ENCODE measurements around the gene TFPI. TPM values are rescaled to one million over a fixed set of nuclear protein-coding genes. Genes with fewer than 3 reads are reported as not detected.

The TFPI gene
- total RNA-seq, 1 donor from 2014 or later: 325 TPM

DNA sequence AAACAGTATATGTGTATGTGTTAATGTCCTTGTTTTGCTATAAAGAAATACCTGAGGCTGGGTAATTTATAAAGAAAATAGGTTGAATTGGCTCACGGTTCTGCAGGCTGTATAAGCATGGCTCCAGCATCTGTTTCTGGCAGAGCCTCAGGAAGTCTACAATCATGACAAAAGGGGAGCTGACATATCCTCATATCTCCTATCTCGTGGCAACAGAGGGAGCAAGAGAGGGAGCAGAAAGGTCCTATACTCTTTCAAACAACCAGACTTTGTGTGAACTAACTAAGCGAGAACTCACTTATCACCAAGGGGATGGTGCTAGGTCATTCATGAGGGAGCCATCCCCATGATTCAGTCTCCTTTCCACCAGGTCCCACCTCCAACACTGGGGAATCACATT lies 119.2 kb downstream of the TFPI start:
- no peak overlapping the region for H3K27ac Mint-ChIP-seq (ENCODE audit: unreplicated experiment)
- no peaks in the 10 kb centered on the region for H3K27me3 Mint-ChIP-seq (ENCODE audit: unreplicated experiment)
- no peak overlapping the region for H3K4me3 Mint-ChIP-seq (ENCODE audit: unreplicated experiment)

DNA sequence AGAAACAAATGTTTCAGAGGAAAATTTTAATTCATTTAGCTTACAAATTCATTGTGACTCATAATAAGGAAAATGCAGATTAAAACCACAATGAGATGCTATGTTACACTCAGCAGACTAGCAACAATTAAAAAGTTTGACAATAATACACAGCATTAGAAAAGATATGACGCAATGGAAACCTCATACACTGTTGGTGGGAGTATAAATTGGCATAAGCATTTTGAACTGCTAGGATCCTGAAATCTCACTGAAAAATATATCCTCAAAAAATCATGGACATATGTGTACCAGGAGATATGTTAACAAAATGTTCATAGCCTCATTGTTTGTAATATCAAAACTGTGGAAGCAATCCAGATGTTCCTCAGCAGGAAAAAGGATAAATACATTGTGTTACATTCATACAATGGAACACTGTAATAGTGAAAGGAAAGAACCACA lies 119.9 kb downstream of the TFPI start:
- peaks cover 54% of the 10 kb centered on the region for H3K4me1 Mint-ChIP-seq (ENCODE audit: unreplicated experiment)
- H3K27me3 Mint-ChIP-seq (ENCODE audit: unreplicated experiment): no peaks in the 10 kb centered on the region
- peaks cover 3% of the 10 kb centered on the region for H3K9me3 Mint-ChIP-seq (ENCODE audit: unreplicated experiment)
- H3K27ac Mint-ChIP-seq (ENCODE audit: unreplicated experiment): peak overlapping the region; percentile 1
- H3K4me3 Mint-ChIP-seq (ENCODE audit: unreplicated experiment): no peak overlapping the region
- TF ChIP-seq, protein P1, sequence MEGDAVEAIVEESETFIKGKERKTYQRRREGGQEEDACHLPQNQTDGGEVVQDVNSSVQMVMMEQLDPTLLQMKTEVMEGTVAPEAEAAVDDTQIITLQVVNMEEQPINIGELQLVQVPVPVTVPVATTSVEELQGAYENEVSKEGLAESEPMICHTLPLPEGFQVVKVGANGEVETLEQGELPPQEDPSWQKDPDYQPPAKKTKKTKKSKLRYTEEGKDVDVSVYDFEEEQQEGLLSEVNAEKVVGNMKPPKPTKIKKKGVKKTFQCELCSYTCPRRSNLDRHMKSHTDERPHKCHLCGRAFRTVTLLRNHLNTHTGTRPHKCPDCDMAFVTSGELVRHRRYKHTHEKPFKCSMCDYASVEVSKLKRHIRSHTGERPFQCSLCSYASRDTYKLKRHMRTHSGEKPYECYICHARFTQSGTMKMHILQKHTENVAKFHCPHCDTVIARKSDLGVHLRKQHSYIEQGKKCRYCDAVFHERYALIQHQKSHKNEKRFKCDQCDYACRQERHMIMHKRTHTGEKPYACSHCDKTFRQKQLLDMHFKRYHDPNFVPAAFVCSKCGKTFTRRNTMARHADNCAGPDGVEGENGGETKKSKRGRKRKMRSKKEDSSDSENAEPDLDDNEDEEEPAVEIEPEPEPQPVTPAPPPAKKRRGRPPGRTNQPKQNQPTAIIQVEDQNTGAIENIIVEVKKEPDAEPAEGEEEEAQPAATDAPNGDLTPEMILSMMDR (IDR thresholded peaks at IDR 0.05): no peak
- peaks cover 1% of the 10 kb centered on the region for H3K36me3 Mint-ChIP-seq (ENCODE audit: unreplicated experiment)
- no peak for DNase-seq (ENCODE audit: extremely low spot score, unreplicated experiment)

More for the DNA sequence above, 119.2 kb downstream of the TFPI start:
- H3K36me3 Mint-ChIP-seq (ENCODE audit: unreplicated experiment): peaks cover 1% of the 10 kb centered on the region
- no peak for DNase-seq (ENCODE audit: extremely low spot score, unreplicated experiment)
- TF ChIP-seq, protein P1 (IDR thresholded peaks at IDR 0.05): no peak
- peaks cover 51% of the 10 kb centered on the region for H3K4me1 Mint-ChIP-seq (ENCODE audit: unreplicated experiment)
- peaks cover 3% of the 10 kb centered on the region for H3K9me3 Mint-ChIP-seq (ENCODE audit: unreplicated experiment)

DNA sequence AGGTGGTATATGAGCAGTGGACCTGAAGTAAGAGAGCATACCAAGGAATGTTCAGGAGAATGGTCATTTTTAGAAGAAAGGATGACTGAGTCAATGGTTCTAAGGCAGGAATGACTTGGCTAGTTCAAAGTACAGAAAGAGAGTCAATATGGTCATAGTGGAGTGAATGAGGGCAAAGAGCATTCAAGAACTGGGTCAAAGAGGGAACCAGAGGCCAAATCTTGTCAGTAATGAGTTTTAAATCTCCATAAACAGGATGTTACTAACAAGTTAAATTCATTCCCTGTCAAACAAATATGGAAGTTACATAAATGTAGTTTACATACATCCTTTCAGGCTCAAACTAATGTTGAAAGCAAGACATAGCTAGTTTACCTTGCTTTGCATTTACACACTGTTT lies 122.3 kb downstream of the TFPI start:
- DNase-seq (ENCODE audit: extremely low spot score, unreplicated experiment): no peak
- Mint-ChIP-seq H3K36me3 (ENCODE audit: unreplicated experiment) (peaks cover 4% of the 10 kb centered on the region), H3K27me3 (ENCODE audit: unreplicated experiment) (no peaks in the 10 kb centered on the region), H3K4me3 (ENCODE audit: unreplicated experiment) (no peak overlapping the region), H3K9me3 (ENCODE audit: unreplicated experiment) (peaks cover 3% of the 10 kb centered on the region), H3K4me1 (ENCODE audit: unreplicated experiment) (peaks cover 45% of the 10 kb centered on the region), H3K27ac (ENCODE audit: unreplicated experiment) (no peak overlapping the region)
- TF ChIP-seq, protein P1 (IDR thresholded peaks at IDR 0.05): no peak

DNA sequence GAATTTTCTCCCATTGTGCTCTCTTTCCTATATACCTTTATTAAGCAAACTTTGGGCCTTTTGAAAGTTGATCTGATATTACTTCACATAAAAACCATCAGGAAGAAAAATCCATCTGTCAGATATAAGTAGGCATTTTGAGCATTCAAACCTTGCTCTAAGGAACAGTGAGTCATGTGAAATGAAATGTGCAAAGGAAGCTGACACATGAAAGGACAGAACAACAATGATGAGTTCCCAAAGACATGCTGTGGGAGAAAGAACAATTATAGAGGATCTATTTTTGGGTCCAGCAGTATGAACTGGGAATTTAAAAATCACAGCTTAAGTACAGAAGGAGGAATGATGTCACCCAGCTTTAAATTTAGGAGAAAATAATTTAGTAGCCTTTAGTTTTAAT lies 124.2 kb downstream of the TFPI start:
- H3K27ac Mint-ChIP-seq (ENCODE audit: unreplicated experiment): peak overlapping the region; percentile 63
- no peak for DNase-seq (ENCODE audit: extremely low spot score, unreplicated experiment)
- H3K36me3 Mint-ChIP-seq (ENCODE audit: unreplicated experiment): peaks cover 4% of the 10 kb centered on the region
- no peak overlapping the region for H3K4me3 Mint-ChIP-seq (ENCODE audit: unreplicated experiment)
- TF ChIP-seq, protein P1 (IDR thresholded peaks at IDR 0.05): no peak
- peaks cover under 1% of the 10 kb centered on the region for H3K9me3 Mint-ChIP-seq (ENCODE audit: unreplicated experiment)
- no peaks in the 10 kb centered on the region for H3K27me3 Mint-ChIP-seq (ENCODE audit: unreplicated experiment)
- H3K4me1 Mint-ChIP-seq (ENCODE audit: unreplicated experiment): peaks cover 37% of the 10 kb centered on the region

DNA sequence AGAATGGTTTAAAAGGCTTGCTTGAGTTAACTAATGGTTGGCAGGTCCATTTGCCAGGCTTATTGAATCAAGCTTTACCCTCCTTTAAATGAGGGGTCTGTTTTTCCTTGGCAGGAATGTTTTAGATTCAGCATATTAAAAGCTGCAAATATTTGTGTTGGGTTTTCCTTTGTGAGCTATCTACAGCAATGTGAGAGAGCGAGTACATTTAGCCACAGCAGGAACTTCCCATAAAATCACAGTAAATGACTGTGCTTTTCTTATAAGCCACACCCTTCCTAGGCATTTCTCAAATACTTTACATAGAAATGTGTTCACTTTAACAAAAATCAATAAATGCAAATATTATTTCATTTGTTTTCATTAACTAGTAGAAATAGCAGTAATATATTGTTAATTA lies 130.1 kb downstream of the TFPI start:
- peaks cover 4% of the 10 kb centered on the region for H3K36me3 Mint-ChIP-seq (ENCODE audit: unreplicated experiment)
- peaks cover 33% of the 10 kb centered on the region for H3K4me1 Mint-ChIP-seq (ENCODE audit: unreplicated experiment)
- peak overlapping the region; percentile 86 for H3K27ac Mint-ChIP-seq (ENCODE audit: unreplicated experiment)
- no peaks in the 10 kb centered on the region for H3K27me3 Mint-ChIP-seq (ENCODE audit: unreplicated experiment)
- H3K9me3 Mint-ChIP-seq (ENCODE audit: unreplicated experiment): no peaks in the 10 kb centered on the region
- H3K4me3 Mint-ChIP-seq (ENCODE audit: unreplicated experiment): no peak overlapping the region
- TF ChIP-seq, protein P1 (IDR thresholded peaks at IDR 0.05): no peak
- DNase-seq (ENCODE audit: extremely low spot score, unreplicated experiment): no peak

All from osteocyte (in vitro differentiated cells).